Peyer's patch (tissue), 4 donors: Measurements from ENCODE around the gene OSBPL10.

Experiments
- CTCF ChIP-seq, 6 experiments: fragments of 450-650 bp in 4 of 6; fragments of 200-600 bp in 2 of 6; sonication (generic) in 1 of 6; IDR thresholded peaks; one replicate each; pipeline ENCODE4 v1.5.1; 2017 to 2019; ENCODE audit warnings: antibody characterized with exemption in 6 of 6, mild to moderate bottlenecking in 3 of 6, moderate library complexity in 1 of 6
- POLR2A ChIP-seq, 2 donors: fragments of 450-650 bp; IDR thresholded peaks; one replicate each; pipeline ENCODE4 v1.5.1; 2017; ENCODE audit warnings: antibody characterized with exemption in 2 of 2, mild to moderate bottlenecking in 2 of 2, moderate library complexity in 2 of 2

DNA sequence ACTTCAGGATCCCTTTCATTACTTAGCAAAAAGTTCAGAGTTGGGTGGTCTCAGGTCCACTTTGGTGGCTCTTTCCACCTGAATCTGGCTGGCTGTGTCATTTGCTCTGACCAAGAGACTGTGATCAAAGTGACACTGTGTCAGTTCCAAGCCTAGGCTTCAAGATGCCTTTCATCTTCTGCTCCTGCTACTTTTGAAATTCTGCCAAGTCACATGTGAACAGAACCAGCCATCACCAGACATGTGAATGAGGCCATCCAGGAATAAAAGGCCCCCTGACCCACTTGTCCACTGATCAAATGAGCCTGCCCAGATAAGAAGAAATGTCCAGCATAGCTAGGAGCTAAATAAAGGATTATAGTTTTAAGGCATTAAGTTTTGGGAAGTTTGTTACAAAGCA is 132.2 kb downstream of the OSBPL10 start:
- TF ChIP-seq CTCF (IDR thresholded peaks at IDR 0.05): no peak
- TF ChIP-seq POLR2A (IDR thresholded peaks at IDR 0.05): no peak
